H9 (cell line): ENCODE measurements around the gene TMEM63C. TPM values are rescaled to one million over a fixed set of nuclear protein-coding genes. Genes with fewer than 3 reads are reported as not detected.

Source experiments
- DNase-seq: peaks from one replicate; pipeline ENCODE4 v3.0.0-alpha.2; 2017
- H2AFZ ChIP-seq: one replicate; pipeline ENCODE4 v1.6.1; 2013; ENCODE audit warnings: mild to moderate bottlenecking, low read length, control low read depth, moderate library complexity
- H2AK5ac ChIP-seq: 2 replicates; pipeline ENCODE4 v1.6.1; 2013; ENCODE audit warnings: low read length, control low read depth, mixed read lengths; ENCODE audit not compliant: insufficient read length
- H2BK120ac ChIP-seq: one replicate; pipeline ENCODE4 v1.6.1; 2013; ENCODE audit warnings: low read depth, mild to moderate bottlenecking, low read length, control low read depth, inconsistent platforms; ENCODE audit not compliant: poor library complexity, severe bottlenecking
- H2BK12ac ChIP-seq: 2 replicates; pipeline ENCODE4 v1.6.1; 2013; ENCODE audit warnings: low read length, control low read depth, mixed read lengths, low read depth; ENCODE audit not compliant: insufficient read length
- H2BK15ac ChIP-seq: 2 replicates; pipeline ENCODE4 v1.6.1; 2013; ENCODE audit warnings: low read depth, low read length, control low read depth
- H2BK20ac ChIP-seq: one replicate; pipeline ENCODE4 v1.6.1; 2013; ENCODE audit warnings: low read depth, mild to moderate bottlenecking, low read length, control low read depth, inconsistent platforms; ENCODE audit not compliant: poor library complexity, severe bottlenecking
- H2BK5ac ChIP-seq: 2 replicates; pipeline ENCODE4 v1.6.1; 2013; ENCODE audit warnings: low read length, control low read depth, mixed read lengths; ENCODE audit not compliant: insufficient read length
- H3K14ac ChIP-seq: 2 replicates; pipeline ENCODE4 v1.6.1; 2013; ENCODE audit warnings: low read length, control low read depth; ENCODE audit not compliant: insufficient read depth
- H3K18ac ChIP-seq: 2 replicates; pipeline ENCODE4 v1.6.1; 2013; ENCODE audit warnings: low read depth, mild to moderate bottlenecking, mixed read lengths, low read length, control low read depth; ENCODE audit not compliant: insufficient read length
- H3K23ac ChIP-seq: 2 replicates; pipeline ENCODE4 v1.6.1; 2013; ENCODE audit warnings: low read length, control low read depth, mixed read lengths, low read depth; ENCODE audit not compliant: insufficient read length
- H3K23me2 ChIP-seq: 2 replicates; pipeline ENCODE4 v1.6.1; 2013; ENCODE audit warnings: low read depth, mild to moderate bottlenecking, mixed read lengths, low read length, control low read depth; ENCODE audit not compliant: insufficient read length, poor library complexity, severe bottlenecking
- H3K27ac ChIP-seq: 2 replicates; pipeline ENCODE4 v1.5.1; 2013; ENCODE audit warnings: low read length, control low read depth, mixed read lengths, low read depth; ENCODE audit not compliant: insufficient read length
- H3K27me3 ChIP-seq: 2 replicates; pipeline ENCODE4 v1.6.1; 2013; ENCODE audit warnings: low read length, control low read depth, inconsistent platforms; ENCODE audit not compliant: insufficient read depth
- H3K4ac ChIP-seq: 2 replicates; pipeline ENCODE4 v1.6.1; 2013; ENCODE audit warnings: low read depth, mild to moderate bottlenecking, control low read depth, inconsistent platforms, low read length, moderate library complexity
- H3K4me1 ChIP-seq: 2 replicates; pipeline ENCODE4 v1.6.1; 2013; ENCODE audit warnings: low read length, control low read depth, inconsistent platforms; ENCODE audit not compliant: insufficient read depth
- H3K4me2 ChIP-seq: 2 replicates; pipeline ENCODE4 v1.6.1; 2013; ENCODE audit warnings: low read length, control low read depth, mixed read lengths; ENCODE audit not compliant: insufficient read length, insufficient read depth
- H3K56ac ChIP-seq: 2 replicates; pipeline ENCODE4 v1.6.1; 2013; ENCODE audit warnings: low read depth, mild to moderate bottlenecking, mixed read lengths, low read length, control low read depth; ENCODE audit not compliant: insufficient read length
- H3K79me1 ChIP-seq: 2 replicates; pipeline ENCODE4 v1.6.1; 2013; ENCODE audit warnings: low read depth, mild to moderate bottlenecking, moderate library complexity, low read length, control low read depth, inconsistent platforms; ENCODE audit not compliant: insufficient read depth, poor library complexity, severe bottlenecking
- H3K79me2 ChIP-seq: 2 replicates; pipeline ENCODE4 v1.6.1; 2013; ENCODE audit warnings: low read length, control low read depth, inconsistent platforms; ENCODE audit not compliant: insufficient read depth
- H3K9ac ChIP-seq: 2 replicates; pipeline ENCODE4 v1.6.1; 2013; ENCODE audit warnings: low read length, control low read depth, mixed read lengths; ENCODE audit not compliant: insufficient read length; ENCODE audit errors: extremely low read depth
- H3K9me3 ChIP-seq: one replicate; pipeline ENCODE4 v1.6.1; 2013; ENCODE audit warnings: low read depth, low read length, inconsistent platforms; ENCODE audit not compliant: control insufficient read depth
- H3T11ph ChIP-seq: one replicate; pipeline ENCODE4 v1.6.1; 2013; ENCODE audit warnings: mild to moderate bottlenecking, low read length, control low read depth, inconsistent platforms
- H4K20me1 ChIP-seq: one replicate; pipeline ENCODE4 v1.6.1; 2013; ENCODE audit not compliant: control insufficient read depth, insufficient read length, insufficient read depth
- H4K5ac ChIP-seq: 2 replicates; pipeline ENCODE4 v1.6.1; 2013; ENCODE audit warnings: low read depth, mild to moderate bottlenecking, mixed read lengths, low read length, control low read depth; ENCODE audit not compliant: insufficient read length
- H4K8ac ChIP-seq: replicated peaks from 2 replicates; pipeline ENCODE4 v1.6.1; 2013; ENCODE audit warnings: low read length, control low read depth, mixed read lengths, low read depth; ENCODE audit not compliant: insufficient read length
- H4K91ac ChIP-seq: 2 replicates; pipeline ENCODE4 v1.6.1; 2013; ENCODE audit warnings: low read depth, mild to moderate bottlenecking, moderate library complexity, mixed read lengths, low read length, control low read depth; ENCODE audit not compliant: insufficient read length
- H3K27ac Mint-ChIP-seq, 3 experiments: 2 replicates in 2 of 3; 3 replicates in 1 of 3; pipeline ENCODE4 v1.8.0; 2020 to 2021; ENCODE audit warnings: mixed read lengths in 3 of 3, mild to moderate bottlenecking in 1 of 3, moderate library complexity in 1 of 3
- H3K27me3 Mint-ChIP-seq: 2 replicates; pipeline ENCODE4 v1.8.0; 2021; ENCODE audit warnings: low read depth, mild to moderate bottlenecking, moderate library complexity, mixed read lengths
- H3K36me3 Mint-ChIP-seq, 3 experiments: 2 replicates in 2 of 3; 3 replicates in 1 of 3; pipeline ENCODE4 v1.8.0; 2020 to 2021; ENCODE audit warnings: low read depth in 3 of 3, mixed read lengths in 3 of 3; ENCODE audit not compliant: insufficient read depth in 1 of 3
- H3K4me1 Mint-ChIP-seq, 2 experiments: 2 replicates each; pipeline ENCODE4 v1.8.0; 2020; ENCODE audit warnings: mixed read lengths in 2 of 2
- H3K4me3 Mint-ChIP-seq, 2 experiments: 2 replicates in 1 of 2; 3 replicates in 1 of 2; pipeline ENCODE4 v1.8.0; 2020 to 2021; ENCODE audit warnings: mild to moderate bottlenecking in 2 of 2, mixed read lengths in 2 of 2, moderate library complexity in 1 of 2
- H3K9me3 Mint-ChIP-seq, 2 experiments: 2 replicates in 1 of 2; 3 replicates in 1 of 2; pipeline ENCODE4 v1.8.0; 2020; ENCODE audit warnings: mild to moderate bottlenecking in 2 of 2, mixed read lengths in 2 of 2, moderate library complexity in 1 of 2
- WGBS: extraction: QIAGEN DNeasy Blood & Tissue Kit; methylation state at CpG from one replicate; pipeline ENCODE4 v1.1.7; 2013; ENCODE audit warnings: missing lambda C conversion rate, low lambda C conversion rate, mixed read lengths; ENCODE audit not compliant: insufficient read length; ENCODE audit errors: extremely low coverage; 5-methylcytosine and 5-hydroxymethylcytosine counted together
- total RNA-seq: library from RNA; stranded (reverse); gene quantifications from 2 replicates; pipeline ENCODE4 v1.2.1, GENCODE V29; 2021
- TF ChIP-seq, protein P1 (sequence below): fragments of 200-600 bp; sonication (generic); conservative IDR thresholded peaks from 3 replicates; pipeline ENCODE4 v1.8.0; 2021; ENCODE audit warnings: antibody characterized with exemption, mild to moderate bottlenecking

Gene TMEM63C
- total RNA-seq, 1 experiment from 2014 or later: 2.2 TPM

DNA sequence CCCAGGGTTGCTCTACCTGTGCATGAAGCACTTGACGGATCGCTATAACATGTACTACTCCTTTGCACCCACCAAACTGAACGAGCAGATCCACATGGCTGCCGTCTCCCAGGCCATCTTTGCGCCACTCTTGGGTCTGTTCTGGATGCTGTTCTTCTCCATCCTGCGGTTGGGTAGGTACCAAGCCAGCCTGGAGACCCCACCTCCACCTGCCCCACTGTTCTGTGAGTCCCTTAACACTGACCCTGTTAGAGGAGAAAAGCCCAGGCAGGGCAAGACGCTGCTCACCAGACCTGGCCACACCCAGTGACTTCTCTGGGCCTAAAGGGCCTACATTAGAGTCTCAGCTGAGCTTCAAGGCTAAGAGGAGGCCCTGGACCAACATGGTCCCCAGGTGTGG lies 67.7 kb downstream of the TMEM63C start:
- no peak overlapping the region for H3K9ac ChIP-seq
- H4K20me1 ChIP-seq: peaks cover 2% of the 10 kb centered on the region
- no peaks in the 10 kb centered on the region for H3K9me3 ChIP-seq
- Mint-ChIP-seq H3K9me3 (no peaks in the 10 kb centered on the region), H3K36me3 (no peaks in the 10 kb centered on the region), H3K4me1 (no peaks in the 10 kb centered on the region), H3K27ac (no peak overlapping the region), H3K4me3 (no peak overlapping the region), H3K27me3 (no peaks in the 10 kb centered on the region)
- no peaks in the 10 kb centered on the region for H3K23me2 ChIP-seq
- H3T11ph ChIP-seq: no peak overlapping the region
- H4K8ac ChIP-seq: no peak overlapping the region
- H3K14ac ChIP-seq: no peak overlapping the region
- H4K5ac ChIP-seq: no peak overlapping the region
- H2BK15ac ChIP-seq: no peak overlapping the region
- H2AK5ac ChIP-seq: no peak overlapping the region
- no peaks in the 10 kb centered on the region for H3K79me1 ChIP-seq
- H2BK5ac ChIP-seq: no peak overlapping the region
- no peaks in the 10 kb centered on the region for H3K27me3 ChIP-seq
- H2BK12ac ChIP-seq: no peak overlapping the region
- DNase-seq: no peak
- TF ChIP-seq, protein P1, sequence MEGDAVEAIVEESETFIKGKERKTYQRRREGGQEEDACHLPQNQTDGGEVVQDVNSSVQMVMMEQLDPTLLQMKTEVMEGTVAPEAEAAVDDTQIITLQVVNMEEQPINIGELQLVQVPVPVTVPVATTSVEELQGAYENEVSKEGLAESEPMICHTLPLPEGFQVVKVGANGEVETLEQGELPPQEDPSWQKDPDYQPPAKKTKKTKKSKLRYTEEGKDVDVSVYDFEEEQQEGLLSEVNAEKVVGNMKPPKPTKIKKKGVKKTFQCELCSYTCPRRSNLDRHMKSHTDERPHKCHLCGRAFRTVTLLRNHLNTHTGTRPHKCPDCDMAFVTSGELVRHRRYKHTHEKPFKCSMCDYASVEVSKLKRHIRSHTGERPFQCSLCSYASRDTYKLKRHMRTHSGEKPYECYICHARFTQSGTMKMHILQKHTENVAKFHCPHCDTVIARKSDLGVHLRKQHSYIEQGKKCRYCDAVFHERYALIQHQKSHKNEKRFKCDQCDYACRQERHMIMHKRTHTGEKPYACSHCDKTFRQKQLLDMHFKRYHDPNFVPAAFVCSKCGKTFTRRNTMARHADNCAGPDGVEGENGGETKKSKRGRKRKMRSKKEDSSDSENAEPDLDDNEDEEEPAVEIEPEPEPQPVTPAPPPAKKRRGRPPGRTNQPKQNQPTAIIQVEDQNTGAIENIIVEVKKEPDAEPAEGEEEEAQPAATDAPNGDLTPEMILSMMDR: no peak
- no peak overlapping the region for H4K91ac ChIP-seq
- H3K23ac ChIP-seq: no peak overlapping the region
- no CpG with 5 or more reads among the region's 7 CpGs for WGBS
- no peak overlapping the region for H3K4me2 ChIP-seq
- H2BK20ac ChIP-seq: no peak overlapping the region
- no peak overlapping the region for H2AFZ ChIP-seq
- no peak overlapping the region for H3K27ac ChIP-seq
- no peak overlapping the region for H2BK120ac ChIP-seq
- H3K79me2 ChIP-seq: no peaks in the 10 kb centered on the region
- H3K4ac ChIP-seq: no peak overlapping the region
- H3K56ac ChIP-seq: no peak overlapping the region
- no peaks in the 10 kb centered on the region for H3K4me1 ChIP-seq
- H3K18ac ChIP-seq: no peak overlapping the region
